Loucy (cell line): ENCODE measurements around the gene CIB4.

Experiments
- CTCF ChIP-seq: fragments of 200-600 bp; sonication (generic); conservative IDR thresholded peaks from 2 replicates; pipeline ENCODE4 v1.5.1; 2014; ENCODE audit warnings: mild to moderate bottlenecking, antibody characterized with exemption, low read length
- EZH2phosphoT487 ChIP-seq: fragments of 200-600 bp; IDR thresholded peaks from 2 replicates; pipeline ENCODE4 v1.6.1; 2018; ENCODE audit warnings: antibody characterized with exemption, mild to moderate bottlenecking, moderate library complexity, borderline replicate concordance

GRCh38 chr2:26630235-26630634, 10.9 kb downstream of the CIB4 start:
- TF ChIP-seq CTCF = no peak
- TF ChIP-seq EZH2phosphoT487 = no peak
